ENCODE results near the gene ADAMTS6.
"Not testable (repeated sequence)": the region's sequence is repeated elsewhere in the genome, so short reads cannot be mapped to it uniquely, and the experiment has no call there.

ADAMTS6 gene

GRCh38 chr5:65390208-65390607 is 91.5 kb downstream of the ADAMTS6 start:
- H3K27ac ChIP-seq (ENCODE audit: low read depth, low read length) = no peak overlapping the region

GRCh38 chr5:65383859-65384258 is 97.9 kb downstream of the ADAMTS6 start:
- no peaks in the 10 kb centered on the region for H3K79me2 ChIP-seq (ENCODE audit: control insufficient read depth, low read length)

More at GRCh38 chr5:65390208-65390607, 91.5 kb downstream of the ADAMTS6 start:
- no peaks in the 10 kb centered on the region for H3K4me1 ChIP-seq (ENCODE audit: control insufficient read depth, low read length)
- no peaks in the 10 kb centered on the region for H3K79me2 ChIP-seq (ENCODE audit: control insufficient read depth, low read length)
- TF ChIP-seq EZH2phosphoT487 (IDR thresholded peaks at IDR 0.05; ENCODE audit: borderline replicate concordance, low read length) (no peak), CTCF (IDR thresholded peaks at IDR 0.05; ENCODE audit: low read depth, low read length, poor library complexity, severe bottlenecking) (no peak)
- no peaks in the 10 kb centered on the region for H3K9me2 ChIP-seq (replicated peaks; ENCODE audit: control insufficient read depth, low read length)
- H3K36me3 ChIP-seq (ENCODE audit: control insufficient read depth, low read length) = no peaks in the 10 kb centered on the region
- no peaks in the 10 kb centered on the region for H3K9me3 ChIP-seq (ENCODE audit: control insufficient read depth, insufficient read depth, low read length)
- no peaks in the 10 kb centered on the region for H4K20me1 ChIP-seq (ENCODE audit: control insufficient read depth, insufficient read depth, low read depth, low read length)
- H3K27me3 ChIP-seq (ENCODE audit: control insufficient read depth, low read length) = no peaks in the 10 kb centered on the region
- no peak overlapping the region for H3K4me3 ChIP-seq (ENCODE audit: low read length)
- H3F3A ChIP-seq (ENCODE audit: control insufficient read depth, insufficient read depth) = no peaks in the 10 kb centered on the region
- H3K4me2 ChIP-seq (ENCODE audit: low read length) = no peak overlapping the region

GRCh38 chr5:65382582-65382981 is 99.1 kb downstream of the ADAMTS6 start:
- H3K36me3 ChIP-seq (ENCODE audit: control insufficient read depth, low read length) = no peaks in the 10 kb centered on the region
- no peaks in the 10 kb centered on the region for H3K27me3 ChIP-seq (ENCODE audit: control insufficient read depth, low read length)
- no peaks in the 10 kb centered on the region for H3F3A ChIP-seq (ENCODE audit: control insufficient read depth, insufficient read depth)
- H3K79me2 ChIP-seq (ENCODE audit: control insufficient read depth, low read length) = no peaks in the 10 kb centered on the region
- no peak overlapping the region for H3K27ac ChIP-seq (ENCODE audit: low read depth, low read length)
- H3K9me2 ChIP-seq (replicated peaks; ENCODE audit: control insufficient read depth, low read length) = no peaks in the 10 kb centered on the region
- no peaks in the 10 kb centered on the region for H3K9me3 ChIP-seq (ENCODE audit: control insufficient read depth, insufficient read depth, low read length)
- no peaks in the 10 kb centered on the region for H3K4me1 ChIP-seq (ENCODE audit: control insufficient read depth, low read length)
- H3K4me2 ChIP-seq (ENCODE audit: low read length) = no peak overlapping the region
- TF ChIP-seq CTCF (IDR thresholded peaks at IDR 0.05; ENCODE audit: low read depth, low read length, poor library complexity, severe bottlenecking) (no peak), EZH2phosphoT487 (IDR thresholded peaks at IDR 0.05; ENCODE audit: borderline replicate concordance, low read length) (no peak)
- no peaks in the 10 kb centered on the region for H4K20me1 ChIP-seq (ENCODE audit: control insufficient read depth, insufficient read depth, low read depth, low read length)
- no peak overlapping the region for H3K4me3 ChIP-seq (ENCODE audit: low read length)

More at GRCh38 chr5:65383859-65384258, 97.9 kb downstream of the ADAMTS6 start:
- TF ChIP-seq EZH2phosphoT487 (IDR thresholded peaks at IDR 0.05; ENCODE audit: borderline replicate concordance, low read length) = no peak
- TF ChIP-seq CTCF (IDR thresholded peaks at IDR 0.05; ENCODE audit: low read depth, low read length, poor library complexity, severe bottlenecking) = no peak
- H3K9me3 ChIP-seq (ENCODE audit: control insufficient read depth, insufficient read depth, low read length) = no peaks in the 10 kb centered on the region
- no peaks in the 10 kb centered on the region for H3F3A ChIP-seq (ENCODE audit: control insufficient read depth, insufficient read depth)
- H3K4me2 ChIP-seq (ENCODE audit: low read length) = no peak overlapping the region
- no peaks in the 10 kb centered on the region for H3K9me2 ChIP-seq (replicated peaks; ENCODE audit: control insufficient read depth, low read length)
- no peaks in the 10 kb centered on the region for H3K27me3 ChIP-seq (ENCODE audit: control insufficient read depth, low read length)
- no peaks in the 10 kb centered on the region for H3K4me1 ChIP-seq (ENCODE audit: control insufficient read depth, low read length)
- H4K20me1 ChIP-seq (ENCODE audit: control insufficient read depth, insufficient read depth, low read depth, low read length) = no peaks in the 10 kb centered on the region
- no peaks in the 10 kb centered on the region for H3K36me3 ChIP-seq (ENCODE audit: control insufficient read depth, low read length)
- no peak overlapping the region for H3K4me3 ChIP-seq (ENCODE audit: low read length)
- no peak overlapping the region for H3K27ac ChIP-seq (ENCODE audit: low read depth, low read length)

GRCh38 chr5:65370505-65370904 is 111.2 kb downstream of the ADAMTS6 start:
- not testable (repeated sequence) for H3K79me2 ChIP-seq (ENCODE audit: control insufficient read depth, low read length); H3K27me3 ChIP-seq (ENCODE audit: control insufficient read depth, low read length); H3K9me2 ChIP-seq (replicated peaks; ENCODE audit: control insufficient read depth, low read length); H3K4me1 ChIP-seq (ENCODE audit: control insufficient read depth, low read length); H3K9me3 ChIP-seq (ENCODE audit: control insufficient read depth, insufficient read depth, low read length); H3K4me3 ChIP-seq (ENCODE audit: low read length); H4K20me1 ChIP-seq (ENCODE audit: control insufficient read depth, insufficient read depth, low read depth, low read length); H3K4me2 ChIP-seq (ENCODE audit: low read length); H3K27ac ChIP-seq (ENCODE audit: low read depth, low read length); H3F3A ChIP-seq (ENCODE audit: control insufficient read depth, insufficient read depth); H3K36me3 ChIP-seq (ENCODE audit: control insufficient read depth, low read length)
